K562 (cell line): Measurements from ENCODE around the gene TXNRD2. TPM values are rescaled to one million over a fixed set of nuclear protein-coding genes. Genes with fewer than 3 reads are reported as not detected.

Experiments
- BRD4 ChIP-seq: fragments of 200-600 bp; sonication (generic); IDR thresholded peaks from 2 replicates; pipeline ENCODE4 v1.6.1; 2017; ENCODE audit warnings: inconsistent platforms
- CHD4 ChIP-seq: fragments of 200-600 bp; sonication (generic); IDR thresholded peaks from 3 replicates; pipeline ENCODE4 v1.6.1; 2012; ENCODE audit warnings: low read depth, mild to moderate bottlenecking, mixed read lengths, low read length, inconsistent platforms; ENCODE audit not compliant: insufficient read depth, insufficient replicate concordance, poor library complexity, severe bottlenecking
- CSDE1 ChIP-seq, 2 experiments: fragments of 450-650 bp; IDR thresholded peaks; 2 replicates each; pipeline ENCODE4 v1.6.1; 2016; ENCODE audit warnings: mild to moderate bottlenecking in 1 of 2
- FUS ChIP-seq: fragments of 200-400 bp; formaldehyde crosslinking; optimal IDR thresholded peaks from 2 replicates; pipeline ENCODE3; 2017; ENCODE audit warnings: low read depth, low read length
- ILK ChIP-seq: fragments of 450-650 bp; IDR thresholded peaks from 2 replicates; pipeline ENCODE4 v1.6.1; 2016; ENCODE audit warnings: missing genetic modification characterization, low read depth, mild to moderate bottlenecking, missing compliant biosample characterization, moderate library complexity, borderline replicate concordance
- NFIC ChIP-seq: fragments of 450-650 bp; IDR thresholded peaks from 2 replicates; pipeline ENCODE4 v1.6.1; 2017; ENCODE audit warnings: mild to moderate bottlenecking, inconsistent platforms
- PHF21A ChIP-seq: fragments of 450-650 bp; IDR thresholded peaks from 2 replicates; pipeline ENCODE4 v1.6.1; 2017; ENCODE audit warnings: low read depth, borderline replicate concordance
- RBM15 ChIP-seq: fragments of 200-400 bp; formaldehyde crosslinking; IDR thresholded peaks from 2 replicates; pipeline ENCODE4 v1.6.1; 2018; ENCODE audit warnings: mild to moderate bottlenecking, low read length, moderate library complexity; ENCODE audit not compliant: insufficient read depth
- SAP30 ChIP-seq: fragments of 200-600 bp; sonication (generic); IDR thresholded peaks from 2 replicates; pipeline ENCODE4 v1.6.1; 2012; ENCODE audit warnings: borderline replicate concordance, low read depth, mild to moderate bottlenecking, moderate library complexity, low read length, control low read depth, inconsistent platforms; ENCODE audit not compliant: insufficient read depth, poor library complexity, severe bottlenecking
- SMC3 ChIP-seq: conservative IDR thresholded peaks from 2 replicates; pipeline ENCODE4 v1.6.1; 2011; ENCODE audit warnings: low read depth, low read length, improper control_type of control experiment; ENCODE audit not compliant: insufficient read depth
- SP1 ChIP-seq: sonication (generic); formaldehyde crosslinking; IDR thresholded peaks from 2 replicates; pipeline ENCODE4 v1.8.1; 2022; ENCODE audit warnings: mild to moderate bottlenecking, missing genetic modification reagents
- TEAD4 ChIP-seq, 2 experiments: sonication (generic) in 1 of 2; formaldehyde crosslinking in 1 of 2; IDR thresholded peaks; 2 replicates each; pipeline versions ENCODE4 v1.6.1 to v1.8.0; 2012 to 2022; ENCODE audit warnings: borderline replicate concordance in 1 of 2, inconsistent platforms in 1 of 2, low read length in 1 of 2, mild to moderate bottlenecking in 1 of 2, missing genetic modification reagents in 1 of 2
- ZC3H11A ChIP-seq: IDR thresholded peaks from 2 replicates; pipeline ENCODE4 v1.6.1; 2012; ENCODE audit warnings: low read depth, low read length, improper control_type of control experiment
- ZNF232 ChIP-seq: sonication (generic); formaldehyde crosslinking; IDR thresholded peaks from 2 replicates; pipeline ENCODE4 v1.8.0; 2022; ENCODE audit warnings: mild to moderate bottlenecking, missing genetic modification reagents
- polyA plus RNA-seq, 8 experiments: library from polyadenylated mRNA; depleted of rRNA in 4 of 8; stranded (reverse) in 5 of 8; unstranded in 3 of 8; fragments of >200 nt; fragmentation: Nextera tagmentation in 2 of 8; fragmentation: Illumina TruSeq in 1 of 8; extraction: Ambion mirVana in 2 of 8; extraction: Trizol in 1 of 8; gene quantifications; 2 replicates each; pipeline versions ENCODE4 v1.2.1 to v1.2.3, GENCODE V29; 2011 to 2014; ENCODE audit warnings: inconsistent platforms in 1 of 8, missing spikeins in 1 of 8
- total RNA-seq, 7 experiments: library from RNA; depleted of rRNA in 6 of 7; stranded (reverse); fragments of >200 nt in 6 of 7; fragmentation: Illumina TruSeq in 2 of 7; extraction: Trizol in 2 of 7; gene quantifications; 2 replicates each; pipeline versions ENCODE4 v1.2.1 to v1.2.3, GENCODE V29; 2011 to 2021; ENCODE audit warnings: low replicate concordance in 1 of 7
- TF ChIP-seq, protein P1 (sequence below): sonication (generic); formaldehyde crosslinking; IDR thresholded peaks from 2 replicates; pipeline ENCODE4 v1.8.1; 2022; ENCODE audit warnings: missing genetic modification reagents
- TF ChIP-seq, protein P2 (sequence below), 2 experiments: fragments of 450-650 bp in 1 of 2; sonication (generic) in 1 of 2; formaldehyde crosslinking in 1 of 2; IDR thresholded peaks in 1 of 2; conservative IDR thresholded peaks in 1 of 2; 2 replicates each; pipeline versions ENCODE4 v1.6.1 to v1.8.1; 2016 to 2023; ENCODE audit warnings: mild to moderate bottlenecking in 2 of 2, moderate library complexity in 2 of 2, inconsistent platforms in 1 of 2, missing genetic modification reagents in 1 of 2
- TF ChIP-seq, protein P3 (sequence below): fragments of 250-450 bp; sonication (Bioruptor Pico); IDR thresholded peaks from 2 replicates; pipeline ENCODE4 v1.4.0; 2020; ENCODE audit warnings: mild to moderate bottlenecking, moderate library complexity
- TF ChIP-seq, protein P4 (sequence below): fragments of 450-650 bp; formaldehyde crosslinking; IDR thresholded peaks from 2 replicates; pipeline ENCODE4 v1.4.0; 2022; ENCODE audit warnings: missing genetic modification characterization

TXNRD2 gene
- total and polyA plus RNA-seq, 9 of the 15 experiments (the other 6 are each of a cell fraction or from before 2014, with no cell fraction given), result 3.3 to 80.2 (median 49.4) TPM

DNA sequence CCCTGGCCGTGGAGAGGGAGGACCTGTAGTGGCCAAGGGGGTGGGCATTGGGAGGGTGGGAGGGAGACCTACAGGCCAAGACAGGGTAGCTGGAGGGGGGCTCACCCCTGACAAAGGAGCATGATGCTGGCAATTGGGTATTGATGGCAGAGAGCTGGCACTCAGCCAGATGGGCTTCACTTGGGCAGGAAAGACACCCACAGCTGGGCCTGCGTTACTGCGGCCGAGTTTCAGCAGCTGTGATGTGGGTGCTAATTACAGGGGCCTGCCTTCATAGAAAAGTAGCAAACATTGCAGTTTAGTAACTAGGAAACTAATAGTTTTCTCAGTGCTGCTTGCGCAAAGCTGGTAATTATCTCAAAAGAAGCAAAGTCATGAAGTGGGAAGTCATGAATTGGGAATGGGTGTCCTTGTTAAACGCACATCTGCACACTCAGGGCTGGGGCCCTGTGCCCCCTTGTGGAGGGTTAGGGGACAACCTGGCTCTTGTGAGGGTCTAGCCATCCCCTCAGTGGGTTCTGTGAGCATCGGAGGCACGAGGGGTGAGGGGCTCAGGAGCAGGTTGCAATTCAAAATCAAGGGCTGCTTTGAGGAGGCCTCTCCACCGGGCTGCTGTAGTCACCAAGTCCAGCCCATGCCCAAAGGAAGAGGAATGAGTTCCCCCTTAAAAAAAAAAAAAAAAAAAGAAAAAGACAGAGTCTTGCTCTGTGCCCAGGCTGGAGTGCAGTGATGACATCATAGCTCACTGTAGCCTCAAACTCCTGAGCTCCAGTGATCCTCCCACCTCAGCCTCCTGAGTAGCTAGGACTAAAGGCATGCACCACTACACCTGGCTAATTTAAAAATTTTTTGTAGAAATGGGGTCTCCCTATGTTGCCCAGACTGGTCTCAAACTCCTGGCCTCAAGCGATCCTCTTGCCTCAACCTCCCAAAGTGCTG, 24.4 kb upstream of the TXNRD2 start (continued):
- TF ChIP-seq, protein P1, sequence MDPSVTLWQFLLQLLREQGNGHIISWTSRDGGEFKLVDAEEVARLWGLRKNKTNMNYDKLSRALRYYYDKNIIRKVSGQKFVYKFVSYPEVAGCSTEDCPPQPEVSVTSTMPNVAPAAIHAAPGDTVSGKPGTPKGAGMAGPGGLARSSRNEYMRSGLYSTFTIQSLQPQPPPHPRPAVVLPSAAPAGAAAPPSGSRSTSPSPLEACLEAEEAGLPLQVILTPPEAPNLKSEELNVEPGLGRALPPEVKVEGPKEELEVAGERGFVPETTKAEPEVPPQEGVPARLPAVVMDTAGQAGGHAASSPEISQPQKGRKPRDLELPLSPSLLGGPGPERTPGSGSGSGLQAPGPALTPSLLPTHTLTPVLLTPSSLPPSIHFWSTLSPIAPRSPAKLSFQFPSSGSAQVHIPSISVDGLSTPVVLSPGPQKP (CRISPR knock-in tag), result no peak
- no peak for TF ChIP-seq PHF21A
- TF ChIP-seq, protein P2, sequence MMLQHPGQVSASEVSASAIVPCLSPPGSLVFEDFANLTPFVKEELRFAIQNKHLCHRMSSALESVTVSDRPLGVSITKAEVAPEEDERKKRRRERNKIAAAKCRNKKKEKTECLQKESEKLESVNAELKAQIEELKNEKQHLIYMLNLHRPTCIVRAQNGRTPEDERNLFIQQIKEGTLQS (IDR thresholded peaks at IDR 0.05), result peak; percentile 88
- TF ChIP-seq, protein P2 (CRISPR knock-in tag; conservative IDR thresholded peaks at IDR 0.05), result no peak
- no peak for TF ChIP-seq BRD4
- no peak for TF ChIP-seq CSDE1 (IDR thresholded peaks at IDR 0.05)
- TF ChIP-seq ILK, result no peak
- TF ChIP-seq CHD4, result no peak
- TF ChIP-seq FUS, result no peak
- TF ChIP-seq ZC3H11A, result no peak
- TF ChIP-seq SP1 (CRISPR knock-in tag), result no peak
- TF ChIP-seq ZNF232 (CRISPR knock-in tag), result no peak
- no peak for TF ChIP-seq TEAD4 (IDR thresholded peaks at IDR 0.05; ENCODE audit: low read length)
- no peak for TF ChIP-seq TEAD4 (CRISPR knock-in tag; IDR thresholded peaks at IDR 0.05; ENCODE audit: borderline replicate concordance)
- no peak for TF ChIP-seq RBM15
- TF ChIP-seq, protein P3, sequence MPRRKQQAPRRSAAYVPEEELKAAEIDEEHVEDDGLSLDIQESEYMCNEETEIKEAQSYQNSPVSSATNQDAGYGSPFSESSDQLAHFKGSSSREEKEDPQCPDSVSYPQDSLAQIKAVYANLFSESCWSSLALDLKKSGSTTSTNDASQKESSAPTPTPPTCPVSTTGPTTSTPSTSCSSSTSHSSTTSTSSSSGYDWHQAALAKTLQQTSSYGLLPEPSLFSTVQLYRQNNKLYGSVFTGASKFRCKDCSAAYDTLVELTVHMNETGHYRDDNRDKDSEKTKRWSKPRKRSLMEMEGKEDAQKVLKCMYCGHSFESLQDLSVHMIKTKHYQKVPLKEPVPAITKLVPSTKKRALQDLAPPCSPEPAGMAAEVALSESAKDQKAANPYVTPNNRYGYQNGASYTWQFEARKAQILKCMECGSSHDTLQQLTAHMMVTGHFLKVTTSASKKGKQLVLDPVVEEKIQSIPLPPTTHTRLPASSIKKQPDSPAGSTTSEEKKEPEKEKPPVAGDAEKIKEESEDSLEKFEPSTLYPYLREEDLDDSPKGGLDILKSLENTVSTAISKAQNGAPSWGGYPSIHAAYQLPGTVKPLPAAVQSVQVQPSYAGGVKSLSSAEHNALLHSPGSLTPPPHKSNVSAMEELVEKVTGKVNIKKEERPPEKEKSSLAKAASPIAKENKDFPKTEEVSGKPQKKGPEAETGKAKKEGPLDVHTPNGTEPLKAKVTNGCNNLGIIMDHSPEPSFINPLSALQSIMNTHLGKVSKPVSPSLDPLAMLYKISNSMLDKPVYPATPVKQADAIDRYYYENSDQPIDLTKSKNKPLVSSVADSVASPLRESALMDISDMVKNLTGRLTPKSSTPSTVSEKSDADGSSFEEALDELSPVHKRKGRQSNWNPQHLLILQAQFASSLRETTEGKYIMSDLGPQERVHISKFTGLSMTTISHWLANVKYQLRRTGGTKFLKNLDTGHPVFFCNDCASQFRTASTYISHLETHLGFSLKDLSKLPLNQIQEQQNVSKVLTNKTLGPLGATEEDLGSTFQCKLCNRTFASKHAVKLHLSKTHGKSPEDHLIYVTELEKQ, result 0 out of 2 replicates have a peak, but pooled peaks have one; percentile 1
- TF ChIP-seq, protein P4, sequence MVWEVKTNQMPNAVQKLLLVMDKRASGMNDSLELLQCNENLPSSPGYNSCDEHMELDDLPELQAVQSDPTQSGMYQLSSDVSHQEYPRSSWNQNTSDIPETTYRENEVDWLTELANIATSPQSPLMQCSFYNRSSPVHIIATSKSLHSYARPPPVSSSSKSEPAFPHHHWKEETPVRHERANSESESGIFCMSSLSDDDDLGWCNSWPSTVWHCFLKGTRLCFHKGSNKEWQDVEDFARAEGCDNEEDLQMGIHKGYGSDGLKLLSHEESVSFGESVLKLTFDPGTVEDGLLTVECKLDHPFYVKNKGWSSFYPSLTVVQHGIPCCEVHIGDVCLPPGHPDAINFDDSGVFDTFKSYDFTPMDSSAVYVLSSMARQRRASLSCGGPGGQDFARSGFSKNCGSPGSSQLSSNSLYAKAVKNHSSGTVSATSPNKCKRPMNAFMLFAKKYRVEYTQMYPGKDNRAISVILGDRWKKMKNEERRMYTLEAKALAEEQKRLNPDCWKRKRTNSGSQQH, result no peak
- peak; percentile 76 for TF ChIP-seq SMC3
- no peak for TF ChIP-seq SAP30
- TF ChIP-seq NFIC, result peak; percentile 97
